GM12874 (cell line): ENCODE data around the gene PCGF3.

Experiments used
- CTCF ChIP-seq: IDR thresholded peaks from 2 replicates; pipeline ENCODE4 v1.5.1; 2011; ENCODE audit warnings: low read depth, mild to moderate bottlenecking, control low read depth, low read length, moderate library complexity; ENCODE audit not compliant: insufficient read depth

PCGF3 gene

GRCh38 chr4:749698-750666 lies 44.4 kb downstream of the PCGF3 start:
- TF ChIP-seq CTCF: no peak

GRCh38 chr4:751676-752075 lies 46.0 kb downstream of the PCGF3 start:
- TF ChIP-seq CTCF: no peak

- no peak for TF ChIP-seq CTCF
Measured at GRCh38 chr4:752196-752861, 46.7 kb downstream of the PCGF3 start.

- no peak for TF ChIP-seq CTCF
Measured at GRCh38 chr4:754221-755120, 48.8 kb downstream of the PCGF3 start.

GRCh38 chr4:757111-757510 lies 51.5 kb downstream of the PCGF3 start:
- no peak for TF ChIP-seq CTCF

- no peak for TF ChIP-seq CTCF
Measured at GRCh38 chr4:760616-761015, 55.0 kb downstream of the PCGF3 start.

GRCh38 chr4:761086-761485 lies 55.5 kb downstream of the PCGF3 start:
- TF ChIP-seq CTCF: no peak
